GM12892 (cell line): ENCODE results near the gene TRPM3.

Experiments used
- DNase-seq: peaks from one replicate; pipeline ENCODE4 v3.0.0; 2011; ENCODE audit not compliant: insufficient read length
- FAIRE-seq: peaks from 2 replicates; lab custom pipeline; 2011; peaks lifted over from hg19 to GRCh38; lab: Jason Lieb, UNC
- POLR2A ChIP-seq: IDR thresholded peaks from 2 replicates; pipeline ENCODE4 v1.6.1; 2011; ENCODE audit warnings: low read depth, low read length, control low read depth
- POLR2AphosphoS5 ChIP-seq: IDR thresholded peaks from 2 replicates; pipeline ENCODE4 v1.6.1; 2011; ENCODE audit warnings: low read depth, low read length, control low read depth
- TAF1 ChIP-seq: IDR thresholded peaks from 2 replicates; pipeline ENCODE4 v1.6.1; 2011; ENCODE audit warnings: low read depth, mild to moderate bottlenecking, control low read depth, low read length, borderline replicate concordance

Gene TRPM3

DNA sequence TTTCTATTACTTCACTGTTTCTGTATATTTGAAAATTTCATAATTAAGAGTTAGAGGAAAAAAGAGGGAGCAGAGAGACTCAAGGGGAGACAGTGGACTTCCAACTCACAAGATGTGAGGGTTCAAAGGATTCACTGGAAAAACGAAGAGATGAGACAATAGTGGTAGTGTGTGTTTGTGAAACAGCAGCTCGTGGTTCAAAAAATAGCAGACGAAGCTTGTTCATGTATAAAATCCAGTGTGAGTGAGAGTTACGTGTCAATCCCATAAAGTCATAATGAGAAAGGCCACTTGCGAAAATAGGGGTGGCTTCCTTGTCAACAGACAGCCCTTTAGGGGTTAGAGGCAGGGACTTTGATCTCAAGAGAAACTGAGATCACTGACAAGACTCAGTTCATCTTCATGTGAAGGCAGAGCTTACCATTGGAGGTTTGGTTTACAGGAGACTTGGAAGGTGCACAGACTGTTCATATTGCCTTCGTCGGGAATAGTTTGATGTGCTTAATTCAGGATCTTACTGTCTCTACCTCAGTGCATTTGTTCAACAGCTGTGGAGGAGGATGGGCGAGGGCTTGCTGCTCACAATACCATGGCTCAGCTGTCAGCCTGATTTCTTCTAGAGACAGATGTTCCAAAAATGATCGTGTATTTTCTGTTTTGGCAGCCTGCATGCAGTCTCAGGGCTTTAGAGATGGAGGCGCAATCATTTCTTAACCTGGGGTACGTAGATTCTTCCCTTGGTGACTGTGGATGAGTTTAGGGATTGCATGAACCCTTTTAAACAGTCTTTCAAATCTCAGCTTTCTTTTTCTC, 601.3 kb downstream of the TRPM3 start:
- DNase-seq (no peak), FAIRE-seq (peak; percentile 66)
- TF ChIP-seq POLR2AphosphoS5 = no peak
- no peak for TF ChIP-seq POLR2A
- TF ChIP-seq TAF1 = no peak

DNA sequence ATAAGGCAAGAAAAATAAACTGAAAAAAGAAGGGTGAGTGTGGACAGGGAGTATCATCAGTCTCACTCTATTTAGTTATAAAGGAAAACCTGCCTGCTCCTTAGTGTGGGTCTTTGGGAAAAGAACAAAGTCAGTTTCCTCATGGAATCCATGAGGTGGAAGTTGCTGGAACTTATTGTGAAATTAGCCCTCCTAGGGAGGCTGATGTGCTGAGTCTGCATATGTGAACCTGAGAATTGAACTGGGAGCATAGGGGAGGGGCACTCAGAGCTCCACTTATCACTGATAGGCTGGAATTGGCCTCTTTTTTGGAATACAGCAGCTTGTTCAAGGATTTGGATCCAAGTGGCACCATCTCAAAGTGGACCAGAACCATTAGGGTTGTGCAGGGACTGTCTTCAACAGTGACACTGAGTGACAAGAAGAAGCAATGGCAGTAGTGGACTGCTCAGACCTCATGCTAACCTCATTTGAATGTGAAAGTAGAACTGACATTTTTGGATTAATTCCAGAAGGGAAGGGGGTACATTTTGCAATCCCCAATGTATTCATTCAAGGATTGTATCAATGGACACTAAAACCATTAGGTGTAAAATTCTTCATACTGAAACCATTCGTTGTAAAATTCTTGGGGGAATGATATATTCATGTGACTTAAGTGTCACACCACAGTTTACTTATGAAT, 603.4 kb downstream of the TRPM3 start:
- FAIRE-seq (no peak), DNase-seq (no peak)
- TF ChIP-seq POLR2A = no peak
- no peak for TF ChIP-seq TAF1
- no peak for TF ChIP-seq POLR2AphosphoS5

DNA sequence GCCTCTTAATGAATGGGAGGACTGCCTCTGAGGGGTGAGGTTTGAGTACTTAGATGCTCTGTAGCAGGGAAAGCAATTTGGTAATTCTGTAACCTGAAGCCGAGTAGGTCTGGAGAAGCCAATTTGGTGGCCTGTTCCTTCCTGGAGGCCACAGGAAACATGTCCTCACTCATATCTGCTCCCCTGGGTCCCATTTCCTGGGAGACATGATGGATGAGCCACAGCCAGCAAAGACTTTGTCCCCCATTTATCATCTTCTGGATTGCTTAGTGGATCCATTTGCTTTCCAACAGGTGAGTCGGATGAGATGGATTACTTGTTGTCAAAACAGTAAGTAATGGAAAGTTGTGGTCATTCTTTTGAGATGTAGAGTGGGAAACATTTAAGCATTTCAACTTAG, 607.1 kb downstream of the TRPM3 start:
- DNase-seq = no peak
- FAIRE-seq = no peak
- no peak for TF ChIP-seq POLR2AphosphoS5
- TF ChIP-seq TAF1 = no peak
- no peak for TF ChIP-seq POLR2A

DNA sequence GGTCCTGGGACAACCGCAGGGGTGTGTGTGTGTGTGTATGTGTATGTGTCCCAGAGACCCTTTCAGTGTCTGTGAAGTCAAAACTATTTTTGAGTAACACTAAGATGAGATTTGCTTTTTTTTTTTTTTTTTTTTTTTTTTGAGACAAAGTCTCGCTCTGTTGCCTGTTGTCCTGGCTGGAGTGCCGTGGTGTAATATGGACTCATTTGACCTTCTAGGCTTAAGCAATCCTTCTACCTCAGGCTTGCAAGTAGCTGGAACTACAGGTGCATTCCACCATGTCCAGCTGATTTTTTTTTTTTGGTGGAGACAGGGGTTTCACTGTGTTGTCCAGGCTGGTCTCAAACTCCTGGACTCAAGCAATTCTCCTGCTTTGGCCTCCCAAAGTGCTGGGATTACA, 609.6 kb downstream of the TRPM3 start:
- FAIRE-seq (no peak), DNase-seq (no peak)
- TF ChIP-seq TAF1 (no peak), POLR2AphosphoS5 (no peak), POLR2A (no peak)

DNA sequence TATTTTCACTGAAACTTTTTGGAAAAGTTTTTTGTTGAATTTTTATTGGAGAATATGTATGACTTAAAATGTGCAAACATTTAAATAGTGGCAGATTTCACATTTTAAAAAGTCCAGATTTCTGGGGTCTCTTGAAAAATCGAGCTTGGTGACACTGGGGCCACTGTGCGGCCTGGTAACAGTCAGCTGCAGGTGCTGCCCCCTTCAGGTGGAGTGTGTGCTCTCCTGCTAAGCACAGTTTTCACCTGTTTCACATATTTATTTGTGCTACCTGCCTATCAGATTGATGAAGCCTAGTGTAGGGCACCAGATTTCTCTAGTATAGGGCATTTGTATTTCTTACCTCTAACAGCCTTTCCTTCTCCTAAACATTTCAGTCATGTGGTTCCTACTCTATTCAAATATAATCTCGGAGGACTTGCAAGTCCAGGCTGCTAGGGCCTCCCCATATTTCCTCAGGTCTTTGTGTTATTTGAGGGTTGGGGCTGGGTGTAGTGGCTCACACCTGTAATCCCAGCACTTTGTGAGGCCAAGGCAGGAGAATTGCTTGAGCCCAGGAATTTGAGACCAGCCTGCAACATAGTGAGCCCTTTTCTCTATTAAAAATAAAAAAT, 611.2 kb downstream of the TRPM3 start:
- no peak for TF ChIP-seq POLR2A
- TF ChIP-seq TAF1 = no peak
- TF ChIP-seq POLR2AphosphoS5 = no peak

DNA sequence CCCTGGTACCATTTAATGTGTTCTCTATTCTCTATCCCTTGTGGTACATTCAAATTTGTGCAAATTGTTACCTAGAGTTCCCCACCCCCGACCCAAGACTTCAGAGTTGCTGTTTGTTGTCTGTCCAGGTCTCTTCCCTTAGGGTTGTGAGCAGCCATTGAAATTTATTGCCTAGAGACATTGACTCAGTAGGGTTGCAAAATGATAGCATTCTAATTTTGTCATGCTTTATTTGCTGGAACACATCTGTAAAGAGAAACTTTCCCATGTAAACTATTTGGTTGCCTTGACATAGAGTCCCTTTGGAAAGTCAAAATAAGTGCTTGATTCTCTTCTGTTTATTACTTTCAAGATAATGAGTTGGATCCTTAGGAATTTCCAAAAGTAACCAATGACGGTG, 615.3 kb downstream of the TRPM3 start:
- DNase-seq (no peak), FAIRE-seq (no peak)
- TF ChIP-seq POLR2A = no peak
- no peak for TF ChIP-seq TAF1

More for the DNA sequence above, 611.2 kb downstream of the TRPM3 start:
- no peak for FAIRE-seq
- DNase-seq = no peak

DNA sequence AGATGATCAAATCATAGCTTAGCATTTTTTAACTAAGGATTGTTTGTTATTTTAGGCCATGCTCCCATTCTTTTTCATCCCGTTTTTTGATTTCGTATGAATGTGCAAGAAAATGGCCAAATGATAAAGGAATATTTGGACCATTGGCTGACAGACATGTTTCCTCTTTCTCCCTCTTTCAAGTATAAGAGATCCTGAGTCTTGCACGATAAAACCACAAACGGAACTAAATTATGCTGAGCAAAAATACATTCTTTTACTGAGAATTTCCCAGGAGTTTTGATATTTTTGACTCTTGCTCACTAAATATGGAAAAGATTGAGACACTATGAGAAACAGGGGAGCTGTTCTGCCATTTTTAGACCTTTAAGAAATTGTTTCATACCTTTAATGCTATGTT, 616.6 kb downstream of the TRPM3 start:
- TF ChIP-seq TAF1 (no peak), POLR2A (no peak), POLR2AphosphoS5 (no peak)
- DNase-seq (no peak), FAIRE-seq (no peak)

DNA sequence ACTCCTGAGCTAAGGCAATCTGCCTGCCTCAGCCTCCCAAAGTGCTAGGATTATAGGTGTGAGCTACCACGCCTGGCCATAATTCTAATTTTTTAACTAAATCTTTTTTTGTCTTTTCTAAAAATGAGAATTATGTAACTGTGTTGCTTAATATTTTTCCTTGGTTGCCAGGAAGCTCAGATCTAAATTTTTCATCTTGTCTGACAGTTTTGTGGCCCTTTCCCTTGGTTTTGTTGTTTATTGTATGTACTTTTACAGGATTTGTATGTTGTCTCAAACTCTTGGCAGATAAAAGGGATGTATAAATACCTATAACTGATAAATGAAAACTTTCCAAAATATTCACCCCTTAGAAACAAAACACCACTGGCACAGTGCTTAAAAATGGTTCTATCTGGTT, 618.7 kb downstream of the TRPM3 start:
- DNase-seq (no peak), FAIRE-seq (no peak)
- TF ChIP-seq POLR2A (no peak), TAF1 (no peak), POLR2AphosphoS5 (no peak)

DNA sequence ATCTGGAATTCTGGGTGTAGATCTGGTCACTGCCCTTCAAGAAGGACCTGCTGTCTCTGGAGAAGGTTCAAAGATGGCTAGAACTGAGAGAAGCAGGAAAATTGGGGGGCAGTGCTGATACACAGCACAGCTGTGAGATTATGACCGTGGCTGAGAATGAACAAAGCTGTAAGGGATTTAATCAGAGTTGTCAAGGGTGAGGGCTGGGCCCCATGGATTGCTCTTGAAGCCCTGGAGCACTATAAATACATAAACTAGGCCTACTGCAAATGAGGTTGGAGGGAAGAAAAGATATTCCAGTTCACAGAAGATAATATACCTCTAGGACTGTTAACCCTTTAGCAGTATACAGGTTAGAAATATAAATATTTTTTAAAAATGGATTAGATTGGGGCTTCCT, 620.6 kb downstream of the TRPM3 start:
- TF ChIP-seq POLR2AphosphoS5 (no peak), POLR2A (no peak), TAF1 (no peak)
- no peak for FAIRE-seq

DNA sequence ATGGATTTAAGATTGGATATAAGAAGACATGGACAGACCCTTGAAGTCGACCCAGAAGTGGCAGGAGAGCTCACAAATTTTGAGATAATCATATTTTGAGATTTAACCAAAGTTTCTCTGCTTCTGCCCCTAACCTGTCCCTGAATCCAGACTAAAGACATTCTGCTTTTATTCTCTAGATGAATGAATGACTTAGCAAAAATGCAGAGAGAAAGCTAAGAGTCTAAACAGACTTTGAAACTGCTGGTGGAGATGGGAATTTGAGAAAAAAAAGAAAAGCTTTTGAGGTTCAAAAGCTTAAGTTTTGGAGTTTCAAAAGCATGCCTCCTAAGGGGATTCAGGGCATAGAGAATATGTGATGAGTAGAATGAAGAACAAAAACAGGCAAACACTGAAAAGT, 621.8 kb downstream of the TRPM3 start:
- DNase-seq (no peak), FAIRE-seq (no peak)
- no peak for TF ChIP-seq TAF1
- no peak for TF ChIP-seq POLR2AphosphoS5
- TF ChIP-seq POLR2A = no peak

More for the DNA sequence above, 620.6 kb downstream of the TRPM3 start:
- DNase-seq = no peak

DNA sequence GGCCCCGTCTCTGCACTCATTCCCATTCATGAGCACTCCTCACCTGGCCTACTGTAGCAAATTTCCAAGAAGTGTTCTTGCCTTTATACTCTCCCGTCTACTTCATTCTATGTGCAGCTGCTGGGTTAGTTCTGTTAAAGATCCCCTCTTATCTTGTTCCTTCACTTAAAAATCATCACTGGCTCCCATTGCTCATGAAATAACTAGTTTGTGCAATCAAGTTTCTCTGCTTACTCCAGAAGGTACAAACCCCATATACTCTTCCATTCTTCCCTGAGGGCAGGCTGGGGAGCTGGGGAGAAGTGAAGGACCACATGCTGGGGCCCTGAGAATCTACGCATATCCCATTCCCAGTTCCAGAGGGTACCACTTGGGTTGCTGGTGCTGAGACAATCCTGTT, 622.6 kb downstream of the TRPM3 start:
- DNase-seq (no peak), FAIRE-seq (no peak)
- TF ChIP-seq TAF1 = no peak
- no peak for TF ChIP-seq POLR2AphosphoS5
- TF ChIP-seq POLR2A = no peak

DNA sequence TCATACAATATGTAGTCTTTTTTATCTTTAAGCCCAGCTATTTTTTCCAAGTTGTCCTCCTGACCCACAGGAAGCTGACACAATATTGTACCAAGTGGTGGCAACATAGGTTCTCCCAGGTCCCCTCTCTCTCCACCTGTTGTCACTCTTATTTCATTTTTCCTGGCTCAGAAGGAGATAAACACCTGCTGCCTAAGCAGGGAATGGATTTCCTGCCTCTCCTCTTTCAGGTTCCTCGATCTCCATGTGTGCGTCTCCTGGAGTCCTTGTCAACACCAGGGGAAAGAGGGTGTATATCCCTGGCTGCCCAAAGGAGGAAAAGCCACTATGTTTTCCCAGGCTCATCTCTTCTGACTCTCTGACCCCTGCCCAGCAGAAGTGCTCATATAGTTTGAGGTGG, 625.2 kb downstream of the TRPM3 start:
- DNase-seq (no peak), FAIRE-seq (no peak)
- TF ChIP-seq POLR2AphosphoS5 (no peak), POLR2A (no peak), TAF1 (no peak)
